ENCODE results near the gene HAPSTR1. TPM values are rescaled to one million over a fixed set of nuclear protein-coding genes. Genes with fewer than 3 reads are reported as not detected.

The HAPSTR1 gene
- total and polyA plus RNA-seq, 2 of the 4 experiments (the other 2 are of a cell fraction), result 22.2 to 56.5 TPM

- Histone ChIP-seq H3K79me1 (ENCODE audit: low read depth in 1 of 2, low read length in 2 of 2) (peaks cover 17 to 63% of the 10 kb centered on the region in 2 experiments), H4K8ac (ENCODE audit: low read depth in 2 of 2, low read length in 2 of 2) (no peak overlapping the region), H3K27ac (ENCODE audit: insufficient read depth, low read length) (no peak overlapping the region), H3K9me3 (ENCODE audit: control insufficient read depth, insufficient read depth, low read length) (no peaks in the 10 kb centered on the region), H3K14ac (replicated peaks; ENCODE audit: low read depth, low read length) (no peak overlapping the region), H3K56ac (ENCODE audit: extremely low read depth, insufficient read depth, low read length) (no peak overlapping the region), H3K18ac (ENCODE audit: low read depth, low read length) (no peak overlapping the region), H2BK120ac (ENCODE audit: low read depth, low read length) (no peak overlapping the region), H2BK15ac (ENCODE audit: low read depth, low read length) (no peak overlapping the region; the same call in 2 of the 3 replicates), H3K4me3 (ENCODE audit: insufficient read depth, low read depth, low read length) (no peak overlapping the region), H3K9me1 (ENCODE audit: insufficient read depth, low read length) (peaks cover 19% of the 10 kb centered on the region), H3K4me2 (ENCODE audit: low read depth, low read length) (no peak overlapping the region), H3K9ac (ENCODE audit: low read depth, low read length) (no peak overlapping the region), H2AFZ (replicated peaks; ENCODE audit: low read length, poor library complexity) (no peak overlapping the region), H2BK20ac (ENCODE audit: low read depth, low read length) (no peak overlapping the region), H3K23ac (ENCODE audit: low read depth, low read length) (no peak overlapping the region), H3K4me1 (ENCODE audit: control insufficient read depth, insufficient read depth, low read length) (peaks cover 17% of the 10 kb centered on the region), H2AK5ac (ENCODE audit: low read depth, low read length) (no peak overlapping the region), H2BK5ac (ENCODE audit: low read depth, low read length, poor library complexity, severe bottlenecking) (no peak overlapping the region), H3K36me3 (ENCODE audit: control insufficient read depth, insufficient read depth, low read length) (peaks cover 24% of the 10 kb centered on the region), H4K91ac (ENCODE audit: insufficient read depth, low read depth, low read length) (no peak overlapping the region), H3K27me3 (ENCODE audit: control insufficient read depth, insufficient read depth, low read length) (no peaks in the 10 kb centered on the region), H3K4ac (ENCODE audit: low read depth, low read length) (no peak overlapping the region), H2AK9ac (replicated peaks; ENCODE audit: low read depth, low read length, poor library complexity) (no peak overlapping the region), H4K5ac (ENCODE audit: low read depth, low read length) (no peak overlapping the region), H4K20me1 (ENCODE audit: insufficient read depth, low read length) (peaks cover 95% of the 10 kb centered on the region)
- 80% methylated on average over 1 of the region's 3 CpGs; no CpG with 5 or more reads in 1 of the 2 experiments for WGBS, 2 experiments (ENCODE audit: extremely low coverage in 2 of 2, insufficient read length in 1 of 2)
- POLR2A ChIA-PET (ENCODE audit: unreplicated experiment), result no interaction called here
- TF ChIP-seq CHD1 (IDR thresholded peaks at IDR 0.05; ENCODE audit: low read depth, low read length) (no peak), FOS (IDR thresholded peaks at IDR 0.05; ENCODE audit: low read depth, low read length) (no peak), SMC3 (IDR thresholded peaks at IDR 0.05; ENCODE audit: low read depth, low read length) (no peak), NFE2L2 (IDR thresholded peaks at IDR 0.05; ENCODE audit: low read depth, low read length) (no peak), MXI1 (IDR thresholded peaks at IDR 0.05; ENCODE audit: borderline replicate concordance, low read depth, low read length) (no peak)
- TF ChIP-seq, protein P1, sequence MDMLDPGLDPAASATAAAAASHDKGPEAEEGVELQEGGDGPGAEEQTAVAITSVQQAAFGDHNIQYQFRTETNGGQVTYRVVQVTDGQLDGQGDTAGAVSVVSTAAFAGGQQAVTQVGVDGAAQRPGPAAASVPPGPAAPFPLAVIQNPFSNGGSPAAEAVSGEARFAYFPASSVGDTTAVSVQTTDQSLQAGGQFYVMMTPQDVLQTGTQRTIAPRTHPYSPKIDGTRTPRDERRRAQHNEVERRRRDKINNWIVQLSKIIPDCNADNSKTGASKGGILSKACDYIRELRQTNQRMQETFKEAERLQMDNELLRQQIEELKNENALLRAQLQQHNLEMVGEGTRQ (IDR thresholded peaks at IDR 0.05; ENCODE audit: low read depth, low read length), result no peak
- intact Hi-C loops (cut with micrococcal nuclease) (no loop called here), dilution Hi-C loops (cut with HindIII; ENCODE audit: low sequenced_read_pairs, unreplicated experiment) (no loop called here), in situ Hi-C loops (cut with MboI; ENCODE audit: low sequenced_read_pairs) (loop anchor here (25.0 kb wide), 1 partner anchor 1822 kb away; the partner anchor contains the start of genes CLEC16A and DEXI)
- CTCF ChIA-PET, result no interaction called here
- ATAC-seq (ENCODE audit: low read depth) (no peak), DNase-seq (no peak)
- BruUV-seq (replicated peaks), result no TSS peak
Observed at GRCh38 chr16:9114842-9115241, 23.4 kb downstream of the HAPSTR1 start.

Measured in IMR-90 (cell line).